Activated CD4-positive, alpha-beta T cell treated with anti-CD3 and anti-CD28 coated beads, Interleukin-2, amount 50 U/mL, for 16 hours (primary cell): ENCODE measurements around the gene ATP6V1C2.

Experiments
- DNase-seq: peaks from one replicate; pipeline ENCODE4 v3.0.0-alpha.2; 2020

Gene ATP6V1C2

GRCh38 chr2:10733566-10733925 lies 12.1 kb downstream of the ATP6V1C2 start:
- no peak for DNase-seq

GRCh38 chr2:10733980-10734379 lies 12.6 kb downstream of the ATP6V1C2 start:
- DNase-seq = no peak

- no peak for DNase-seq
Observed at GRCh38 chr2:10738192-10738591, 16.8 kb downstream of the ATP6V1C2 start.

- DNase-seq = no peak
Observed at GRCh38 chr2:10740226-10740625, 18.8 kb downstream of the ATP6V1C2 start.

GRCh38 chr2:10741139-10741538 lies 19.7 kb downstream of the ATP6V1C2 start:
- DNase-seq = no peak

- no peak for DNase-seq
Observed at GRCh38 chr2:10742666-10743065, 21.2 kb downstream of the ATP6V1C2 start.

GRCh38 chr2:10750610-10751009 lies 29.2 kb downstream of the ATP6V1C2 start:
- DNase-seq = no peak

GRCh38 chr2:10752236-10752635 lies 30.8 kb downstream of the ATP6V1C2 start:
- DNase-seq = no peak

GRCh38 chr2:10753156-10753555 lies 31.7 kb downstream of the ATP6V1C2 start:
- no peak for DNase-seq

GRCh38 chr2:10753876-10754275 lies 32.4 kb downstream of the ATP6V1C2 start:
- DNase-seq = no peak

- no peak for DNase-seq
Observed at GRCh38 chr2:10755621-10756020, 34.2 kb downstream of the ATP6V1C2 start.

GRCh38 chr2:10757814-10758286 lies 36.4 kb downstream of the ATP6V1C2 start:
- no peak for DNase-seq

GRCh38 chr2:10759151-10759714 lies 37.8 kb downstream of the ATP6V1C2 start:
- no peak for DNase-seq

- DNase-seq = no peak
Observed at GRCh38 chr2:10760794-10761504, 39.5 kb downstream of the ATP6V1C2 start.

GRCh38 chr2:10761591-10761990 lies 40.2 kb downstream of the ATP6V1C2 start:
- DNase-seq = no peak

- DNase-seq = no peak
Observed at GRCh38 chr2:10762651-10763460, 41.4 kb downstream of the ATP6V1C2 start.

- DNase-seq = no peak
Observed at GRCh38 chr2:10763461-10763800, 42.0 kb downstream of the ATP6V1C2 start.

- DNase-seq = no peak
Observed at GRCh38 chr2:10764096-10764785, 42.8 kb downstream of the ATP6V1C2 start.

- DNase-seq = no peak
Observed at GRCh38 chr2:10764896-10765295, 43.5 kb downstream of the ATP6V1C2 start.

- DNase-seq = no peak
Observed at GRCh38 chr2:10765461-10765860, 44.0 kb downstream of the ATP6V1C2 start.

- DNase-seq = no peak
Observed at GRCh38 chr2:10765914-10766313, 44.5 kb downstream of the ATP6V1C2 start.

GRCh38 chr2:10768063-10768507 lies 46.7 kb downstream of the ATP6V1C2 start:
- DNase-seq = no peak
